Lower leg skin (tissue), 3 donors: ENCODE results near the gene F2RL3.

Source experiments
- POLR2A ChIP-seq, 2 donors: fragments of 450-650 bp; IDR thresholded peaks; one replicate each; pipeline ENCODE4 v1.6.1; 2016 to 2017; ENCODE audit warnings: antibody characterized with exemption in 2 of 2, mild to moderate bottlenecking in 1 of 2, moderate library complexity in 1 of 2
- TF ChIP-seq, protein P1 (sequence below), 3 donors: fragments of 450-650 bp; IDR thresholded peaks; one replicate each; pipeline ENCODE4 v1.5.1; 2016; ENCODE audit warnings: antibody characterized with exemption in 3 of 3, mild to moderate bottlenecking in 3 of 3, moderate library complexity in 2 of 3

GRCh38 chr19:16894080-16894479, 5.3 kb downstream of the F2RL3 start:
- TF ChIP-seq, protein P1, sequence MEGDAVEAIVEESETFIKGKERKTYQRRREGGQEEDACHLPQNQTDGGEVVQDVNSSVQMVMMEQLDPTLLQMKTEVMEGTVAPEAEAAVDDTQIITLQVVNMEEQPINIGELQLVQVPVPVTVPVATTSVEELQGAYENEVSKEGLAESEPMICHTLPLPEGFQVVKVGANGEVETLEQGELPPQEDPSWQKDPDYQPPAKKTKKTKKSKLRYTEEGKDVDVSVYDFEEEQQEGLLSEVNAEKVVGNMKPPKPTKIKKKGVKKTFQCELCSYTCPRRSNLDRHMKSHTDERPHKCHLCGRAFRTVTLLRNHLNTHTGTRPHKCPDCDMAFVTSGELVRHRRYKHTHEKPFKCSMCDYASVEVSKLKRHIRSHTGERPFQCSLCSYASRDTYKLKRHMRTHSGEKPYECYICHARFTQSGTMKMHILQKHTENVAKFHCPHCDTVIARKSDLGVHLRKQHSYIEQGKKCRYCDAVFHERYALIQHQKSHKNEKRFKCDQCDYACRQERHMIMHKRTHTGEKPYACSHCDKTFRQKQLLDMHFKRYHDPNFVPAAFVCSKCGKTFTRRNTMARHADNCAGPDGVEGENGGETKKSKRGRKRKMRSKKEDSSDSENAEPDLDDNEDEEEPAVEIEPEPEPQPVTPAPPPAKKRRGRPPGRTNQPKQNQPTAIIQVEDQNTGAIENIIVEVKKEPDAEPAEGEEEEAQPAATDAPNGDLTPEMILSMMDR (IDR thresholded peaks at IDR 0.05), result no peak
- TF ChIP-seq POLR2A (IDR thresholded peaks at IDR 0.05), result no peak
